GM12872 (cell line): ENCODE measurements around the gene ATG4C.

Source experiments
- CTCF ChIP-seq: IDR thresholded peaks from 3 replicates; pipeline ENCODE4 v1.5.1; 2011; ENCODE audit warnings: low read depth, mild to moderate bottlenecking, low read length, moderate library complexity; ENCODE audit not compliant: insufficient read depth

The ATG4C gene

DNA sequence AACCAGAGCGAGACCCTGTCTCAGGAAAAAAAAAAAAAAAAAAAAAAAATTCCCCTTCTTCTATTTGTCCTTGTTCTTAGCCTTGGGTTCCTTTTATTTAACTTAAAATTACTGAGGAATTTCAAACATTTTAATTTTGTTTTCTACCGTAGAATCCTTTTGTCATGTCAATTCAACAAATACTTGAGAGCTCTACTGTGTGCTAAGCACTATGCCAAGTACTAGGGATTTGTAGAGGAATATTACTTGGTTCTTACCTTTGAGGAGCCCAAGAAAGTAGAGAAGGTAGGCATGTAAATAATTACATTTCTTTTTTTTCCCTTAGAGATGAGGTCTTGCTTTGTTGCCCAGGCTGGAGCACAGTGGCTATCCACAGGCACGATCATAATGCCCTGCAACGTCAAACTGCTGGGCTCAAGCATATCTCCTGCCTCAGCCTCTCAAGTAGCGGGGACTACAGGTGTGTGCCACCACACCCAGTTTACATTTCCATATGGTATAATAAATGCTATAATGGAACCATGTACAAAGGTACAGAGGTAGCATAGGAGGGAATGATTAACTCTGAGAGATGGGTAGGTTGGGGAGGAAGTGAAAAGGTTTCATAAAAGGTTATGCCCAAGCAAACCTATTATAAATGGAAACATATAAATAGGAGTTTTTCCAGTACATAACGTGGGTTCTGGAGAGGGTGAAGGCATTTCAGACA is 104.0 kb downstream of the ATG4C start:
- no peak for TF ChIP-seq CTCF

DNA sequence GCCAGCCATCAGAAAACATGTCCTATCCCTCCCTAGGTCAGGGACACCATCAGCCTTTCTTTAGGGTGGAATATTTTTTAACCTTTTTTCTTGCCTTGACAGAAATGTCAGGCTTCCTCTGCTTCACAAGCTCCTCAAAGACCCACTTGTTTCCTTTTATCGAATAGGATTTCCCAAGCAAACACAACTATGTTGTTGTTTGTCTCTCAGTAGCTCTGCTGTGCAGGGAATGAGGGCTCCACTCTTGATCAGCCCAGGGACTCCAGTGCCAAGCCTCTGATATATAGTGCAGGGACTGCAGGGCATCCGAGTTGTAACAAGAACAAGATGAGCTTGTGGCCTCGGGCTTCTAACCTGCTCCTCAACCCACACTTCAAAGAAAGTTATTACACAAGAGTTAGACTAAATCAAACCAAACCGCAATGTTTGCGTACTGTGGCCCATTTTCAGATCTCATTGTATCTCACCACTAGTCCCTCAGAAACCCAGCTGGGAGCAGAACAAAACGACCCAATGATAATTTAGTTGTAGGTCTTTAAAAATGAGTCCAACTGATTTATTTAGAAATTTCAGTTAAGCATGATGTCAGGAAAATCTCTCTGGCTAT is 108.1 kb downstream of the ATG4C start:
- no peak for TF ChIP-seq CTCF

DNA sequence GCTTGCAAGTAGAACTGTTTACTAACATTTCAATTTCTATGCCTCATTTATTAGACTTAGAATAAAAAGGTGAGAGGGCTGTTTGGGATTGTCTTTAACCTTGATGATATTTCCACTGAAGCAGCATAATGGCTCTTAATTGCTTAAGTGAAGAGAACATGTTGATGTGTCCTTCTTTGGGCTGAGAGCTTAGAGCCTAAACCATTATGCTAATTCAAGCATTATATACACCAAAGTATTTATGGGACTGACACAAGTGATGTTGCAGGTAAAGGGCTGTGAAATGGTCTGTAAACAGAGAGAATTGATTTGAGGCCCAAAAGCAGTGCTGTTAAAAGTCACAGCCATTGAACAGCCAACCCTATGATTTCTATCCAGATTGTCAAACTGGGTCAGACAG is 113.9 kb downstream of the ATG4C start:
- no peak for TF ChIP-seq CTCF

GRCh38 chr1:62900566-62900965 is 116.6 kb downstream of the ATG4C start:
- TF ChIP-seq CTCF = no peak

- TF ChIP-seq CTCF = no peak
These were observed 117.7 kb downstream of the ATG4C start for GRCh38 chr1:62901650-62902049.

GRCh38 chr1:62903522-62903921 is 119.6 kb downstream of the ATG4C start:
- no peak for TF ChIP-seq CTCF

GRCh38 chr1:62903982-62904855 is 120.3 kb downstream of the ATG4C start:
- no peak for TF ChIP-seq CTCF
